Iris pigment epithelial cell (primary cell): ENCODE results near the gene SYNDIG1.

Experiments
- DNase-seq: peaks from one replicate; pipeline ENCODE4 v3.0.0-alpha.2; 2011; ENCODE audit warnings: low read depth

Gene SYNDIG1

GRCh38 chr20:24634855-24635254 lies 165.4 kb downstream of the SYNDIG1 start:
- peak; percentile 78 for DNase-seq

- DNase-seq, result no peak
These were observed 167.2 kb downstream of the SYNDIG1 start for GRCh38 chr20:24636626-24637025.

GRCh38 chr20:24637087-24637486 lies 167.7 kb downstream of the SYNDIG1 start:
- DNase-seq, result no peak

- DNase-seq, result no peak
These were observed 168.5 kb downstream of the SYNDIG1 start for GRCh38 chr20:24637941-24638340.

GRCh38 chr20:24638591-24639548 lies 169.4 kb downstream of the SYNDIG1 start:
- DNase-seq, result no peak

GRCh38 chr20:24640276-24640675 lies 170.8 kb downstream of the SYNDIG1 start:
- DNase-seq, result no peak

GRCh38 chr20:24640686-24641085 lies 171.3 kb downstream of the SYNDIG1 start:
- no peak for DNase-seq

- DNase-seq, result no peak
These were observed 174.6 kb downstream of the SYNDIG1 start for GRCh38 chr20:24643731-24644626.

GRCh38 chr20:24646321-24646720 lies 176.9 kb downstream of the SYNDIG1 start:
- DNase-seq, result no peak

GRCh38 chr20:24647713-24648112 lies 178.3 kb downstream of the SYNDIG1 start:
- no peak for DNase-seq

GRCh38 chr20:24648481-24648880 lies 179.1 kb downstream of the SYNDIG1 start:
- DNase-seq, result no peak

GRCh38 chr20:24648919-24649318 lies 179.5 kb downstream of the SYNDIG1 start:
- DNase-seq, result no peak

- no peak for DNase-seq
These were observed 180.5 kb downstream of the SYNDIG1 start for GRCh38 chr20:24649787-24650490.

- peak; percentile 82 for DNase-seq
These were observed 181.9 kb downstream of the SYNDIG1 start for GRCh38 chr20:24651171-24651975.

- DNase-seq, result no peak
These were observed 182.5 kb downstream of the SYNDIG1 start for GRCh38 chr20:24651976-24652345.

- peak; percentile 28 for DNase-seq
These were observed 183.9 kb downstream of the SYNDIG1 start for GRCh38 chr20:24653306-24653705.

GRCh38 chr20:24654425-24654824 lies 185.0 kb downstream of the SYNDIG1 start:
- no peak for DNase-seq

- DNase-seq, result no peak
These were observed 187.0 kb downstream of the SYNDIG1 start for GRCh38 chr20:24656391-24656790.

- DNase-seq, result peak; percentile 43
These were observed 187.8 kb downstream of the SYNDIG1 start for GRCh38 chr20:24657196-24657595.

GRCh38 chr20:24657878-24658620 lies 188.6 kb downstream of the SYNDIG1 start:
- no peak for DNase-seq
